GM12801 (cell line): ENCODE results near the gene C6orf120.

ENCODE experiments used
- CTCF ChIP-seq: IDR thresholded peaks from one replicate; pipeline ENCODE4 v1.5.1; 2011; ENCODE audit warnings: control low read depth; ENCODE audit not compliant: insufficient read length; ENCODE audit errors: extremely low read depth

The C6orf120 gene

GRCh38 chr6:169726963-169727362 is 25.0 kb downstream of the C6orf120 start:
- no peak for TF ChIP-seq CTCF

GRCh38 chr6:169729961-169730360 is 28.0 kb downstream of the C6orf120 start:
- no peak for TF ChIP-seq CTCF

- TF ChIP-seq CTCF = no peak
These were observed 36.5 kb downstream of the C6orf120 start for GRCh38 chr6:169738204-169738975.

GRCh38 chr6:169738976-169739529 is 37.1 kb downstream of the C6orf120 start:
- TF ChIP-seq CTCF = no peak

GRCh38 chr6:169741344-169741743 is 39.4 kb downstream of the C6orf120 start:
- no peak for TF ChIP-seq CTCF

GRCh38 chr6:169745405-169745804 is 43.5 kb downstream of the C6orf120 start:
- no peak for TF ChIP-seq CTCF

GRCh38 chr6:169746556-169746955 is 44.6 kb downstream of the C6orf120 start:
- TF ChIP-seq CTCF = no peak
